K562 (cell line): ENCODE results near the gene EVPL. TPM values are rescaled to one million over a fixed set of nuclear protein-coding genes. Genes with fewer than 3 reads are reported as not detected.

Experiments used
- ATF1 ChIP-seq, 2 experiments: fragments of 450-650 bp in 1 of 2; IDR thresholded peaks; 2 replicates each; pipeline ENCODE4 v1.6.1; 2016; ENCODE audit warnings: missing compliant biosample characterization in 1 of 2, missing genetic modification characterization in 1 of 2
- CEBPG ChIP-seq, 3 experiments: fragments of 200-800 bp in 1 of 3; sonication (Bioruptor generic) in 1 of 3; sonication (generic) in 1 of 3; formaldehyde crosslinking in 1 of 3; IDR thresholded peaks in 2 of 3; conservative IDR thresholded peaks in 1 of 3; 2 replicates each; pipeline versions ENCODE4 v1.6.1 to v1.8.0; 2016 to 2022; ENCODE audit warnings: missing compliant biosample characterization in 2 of 3, missing genetic modification characterization in 2 of 3, mild to moderate bottlenecking in 1 of 3, missing genetic modification reagents in 1 of 3
- ESRRA ChIP-seq: fragments of 450-650 bp; IDR thresholded peaks from 2 replicates; pipeline ENCODE4 v1.6.1; 2014; ENCODE audit warnings: low read depth, mild to moderate bottlenecking, moderate library complexity, borderline replicate concordance
- FOXJ2 ChIP-seq: fragments of 200-800 bp; sonication (Bioruptor generic); IDR thresholded peaks from 2 replicates; pipeline ENCODE4 v1.6.1; 2016; ENCODE audit warnings: missing genetic modification characterization, missing compliant biosample characterization
- GTF2F1 ChIP-seq: IDR thresholded peaks from 2 replicates; pipeline ENCODE4 v1.6.1; 2011; ENCODE audit warnings: low read depth, low read length, improper control_type of control experiment
- HDAC2 ChIP-seq: fragments of 450-650 bp; IDR thresholded peaks from 2 replicates; pipeline ENCODE4 v1.6.1; 2016; ENCODE audit warnings: mild to moderate bottlenecking
- HSF4 ChIP-seq: fragments of 250-450 bp; sonication (Bioruptor Pico); IDR thresholded peaks from 2 replicates; pipeline ENCODE4 v2.1.2; 2022; ENCODE audit warnings: mild to moderate bottlenecking, moderate library complexity, borderline replicate concordance
- ILK ChIP-seq: fragments of 450-650 bp; IDR thresholded peaks from 2 replicates; pipeline ENCODE4 v1.6.1; 2016; ENCODE audit warnings: missing genetic modification characterization, low read depth, mild to moderate bottlenecking, missing compliant biosample characterization, moderate library complexity, borderline replicate concordance
- POLR2G ChIP-seq: fragments of 200-400 bp; formaldehyde crosslinking; IDR thresholded peaks from 2 replicates; pipeline ENCODE4 v1.6.1; 2017; ENCODE audit warnings: low read depth, mild to moderate bottlenecking, antibody characterized with exemption, low read length, moderate library complexity
- PREB ChIP-seq: sonication (generic); formaldehyde crosslinking; IDR thresholded peaks from 2 replicates; pipeline ENCODE4 v1.8.1; 2023; ENCODE audit warnings: mild to moderate bottlenecking, missing genetic modification reagents
- TAL1 ChIP-seq: fragments of 450-650 bp; IDR thresholded peaks from 2 replicates; pipeline ENCODE4 v1.6.1; 2016; ENCODE audit warnings: mild to moderate bottlenecking
- ZNF24 ChIP-seq: fragments of 450-650 bp; IDR thresholded peaks from 2 replicates; pipeline ENCODE4 v1.6.1; 2016
- ZNF407 ChIP-seq: fragments of 450-650 bp; IDR thresholded peaks from 2 replicates; pipeline ENCODE4 v1.6.1; 2016; ENCODE audit warnings: low read depth
- ZNF76 ChIP-seq: fragments of 250-450 bp; sonication (Bioruptor Pico); IDR thresholded peaks from 2 replicates; pipeline ENCODE4 v1.4.0; 2020; ENCODE audit warnings: mild to moderate bottlenecking, moderate library complexity, borderline replicate concordance
- polyA plus RNA-seq, 8 experiments: library from polyadenylated mRNA; depleted of rRNA in 4 of 8; stranded (reverse) in 5 of 8; unstranded in 3 of 8; fragments of >200 nt; fragmentation: Nextera tagmentation in 2 of 8; fragmentation: Illumina TruSeq in 1 of 8; extraction: Ambion mirVana in 2 of 8; extraction: Trizol in 1 of 8; gene quantifications; 2 replicates each; pipeline versions ENCODE4 v1.2.1 to v1.2.3, GENCODE V29; 2011 to 2014; ENCODE audit warnings: inconsistent platforms in 1 of 8, missing spikeins in 1 of 8
- total RNA-seq, 7 experiments: library from RNA; depleted of rRNA in 6 of 7; stranded (reverse); fragments of >200 nt in 6 of 7; fragmentation: Illumina TruSeq in 2 of 7; extraction: Trizol in 2 of 7; gene quantifications; 2 replicates each; pipeline versions ENCODE4 v1.2.1 to v1.2.3, GENCODE V29; 2011 to 2021; ENCODE audit warnings: low replicate concordance in 1 of 7
- TF ChIP-seq, protein P1 (sequence below): fragments of 250-450 bp; sonication (Bioruptor Pico); IDR thresholded peaks from 2 replicates; pipeline ENCODE4 v1.9.0; 2021; ENCODE audit warnings: mild to moderate bottlenecking

Gene EVPL
- total and polyA plus RNA-seq, 9 of the 15 experiments (the other 6 are each of a cell fraction or from before 2014, with no cell fraction given): 0.08 to 0.18 (median 0.16) TPM; not detected in 5

DNA sequence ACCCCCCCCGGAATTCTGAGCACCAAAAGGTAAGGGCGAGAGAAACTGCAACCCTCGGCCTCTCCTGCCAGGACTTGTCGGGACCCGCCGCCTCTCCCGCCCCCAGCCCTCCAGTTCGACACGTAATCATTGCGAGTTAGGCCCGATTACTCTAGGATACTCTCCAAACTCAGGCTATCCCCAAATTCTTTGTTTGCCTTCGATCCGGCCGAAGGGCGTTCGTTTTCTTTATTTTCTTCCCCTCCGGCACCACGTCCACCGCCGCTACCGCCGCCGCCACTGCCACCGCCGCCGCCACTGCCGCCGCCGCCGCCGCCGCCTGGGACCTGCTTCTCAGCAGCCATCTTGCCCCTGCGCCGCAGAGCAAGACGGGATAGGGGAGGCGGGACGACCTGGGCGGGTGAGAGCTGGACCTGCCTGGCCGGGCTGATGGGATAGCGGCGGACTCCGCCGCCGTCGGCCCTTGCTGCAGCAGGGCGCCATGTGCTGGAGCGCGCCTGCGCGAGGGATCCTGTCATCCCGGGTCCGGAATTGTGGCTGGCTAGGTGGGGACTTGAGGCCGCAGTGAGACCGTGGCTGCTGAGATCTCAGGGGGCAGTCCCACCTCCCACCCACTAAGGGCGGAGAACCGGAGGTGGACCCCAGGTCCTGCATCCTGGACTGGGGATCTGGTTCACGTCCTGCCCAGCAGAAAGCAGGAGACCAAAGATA lies 45.2 kb upstream of the EVPL start, which contains the start of gene SRP68 (continued):
- TF ChIP-seq ZNF407: no peak
- peak; percentile 100 for TF ChIP-seq POLR2G
- TF ChIP-seq FOXJ2 (tag): no peak
- no peak for TF ChIP-seq TAL1
- 0 out of 2 replicates have a peak, but pooled peaks have one; percentile 9 for TF ChIP-seq PREB (CRISPR knock-in tag)
- TF ChIP-seq, protein P1, sequence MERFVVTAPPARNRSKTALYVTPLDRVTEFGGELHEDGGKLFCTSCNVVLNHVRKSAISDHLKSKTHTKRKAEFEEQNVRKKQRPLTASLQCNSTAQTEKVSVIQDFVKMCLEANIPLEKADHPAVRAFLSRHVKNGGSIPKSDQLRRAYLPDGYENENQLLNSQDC: peak; percentile 95; the same call in 1 of the 2 replicates
- TF ChIP-seq ATF1 (CRISPR knock-in tag; IDR thresholded peaks at IDR 0.05): no peak
- peak; percentile 63 for TF ChIP-seq ATF1 (tag; IDR thresholded peaks at IDR 0.05)
- TF ChIP-seq ILK (tag): no peak
- no peak for TF ChIP-seq HSF4 (CRISPR knock-in tag)
- TF ChIP-seq GTF2F1: no peak; the same call in 1 of the 2 replicates
- TF ChIP-seq CEBPG (CRISPR knock-in tag; IDR thresholded peaks at IDR 0.05): 0 out of 2 replicates have a peak, but pooled peaks have one; percentile 5
- no peak for TF ChIP-seq CEBPG (tag; conservative IDR thresholded peaks at IDR 0.05 in 1 of 2, IDR thresholded peaks at IDR 0.05 in 1 of 2)
- peak; percentile 99 for TF ChIP-seq ZNF76
- peak; percentile 76; the same call in 1 of the 2 replicates for TF ChIP-seq ESRRA
- no peak for TF ChIP-seq ZNF24
- no peak for TF ChIP-seq HDAC2
